Islet precursor cell (in vitro differentiated cells): ENCODE results near the gene TP53BP1.
A peak's percentile ranks its signal among the peaks of the same experiment; 100 is the strongest.
"Not testable (repeated sequence)": the region's sequence is repeated elsewhere in the genome, so short reads cannot be mapped to it uniquely, and the experiment has no call there.

Experiments used
- DNase-seq: peaks from one replicate; pipeline ENCODE4 v3.0.0-alpha.2; 2018

Gene TP53BP1

GRCh38 chr15:43410572-43411214, 82.3 kb downstream of the TP53BP1 start:
- DNase-seq: no peak

DNA sequence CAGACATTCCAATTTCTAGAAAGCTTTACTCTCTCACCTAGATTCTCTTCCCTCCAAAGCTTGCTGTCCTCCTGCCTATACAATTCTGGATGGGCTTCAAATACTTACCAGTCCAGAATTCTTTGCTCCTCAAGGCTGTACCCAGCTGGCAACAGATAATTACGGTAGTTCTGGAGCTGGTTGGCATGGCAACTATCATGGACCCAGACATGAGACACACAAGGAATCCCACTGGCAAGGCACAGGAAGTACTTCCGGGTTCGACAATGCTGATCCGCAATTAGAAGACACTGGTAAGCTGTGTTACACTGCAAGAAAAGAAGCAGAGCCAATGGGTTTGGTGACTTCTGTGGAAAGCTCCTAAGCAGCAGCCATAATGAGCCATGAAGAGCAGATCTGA, 84.2 kb downstream of the TP53BP1 start:
- DNase-seq: no peak

- DNase-seq: no peak
Measured at GRCh38 chr15:43406808-43407207, 86.1 kb downstream of the TP53BP1 start.

- DNase-seq: no peak
Measured at GRCh38 chr15:43406189-43406588, 86.8 kb downstream of the TP53BP1 start.

DNA sequence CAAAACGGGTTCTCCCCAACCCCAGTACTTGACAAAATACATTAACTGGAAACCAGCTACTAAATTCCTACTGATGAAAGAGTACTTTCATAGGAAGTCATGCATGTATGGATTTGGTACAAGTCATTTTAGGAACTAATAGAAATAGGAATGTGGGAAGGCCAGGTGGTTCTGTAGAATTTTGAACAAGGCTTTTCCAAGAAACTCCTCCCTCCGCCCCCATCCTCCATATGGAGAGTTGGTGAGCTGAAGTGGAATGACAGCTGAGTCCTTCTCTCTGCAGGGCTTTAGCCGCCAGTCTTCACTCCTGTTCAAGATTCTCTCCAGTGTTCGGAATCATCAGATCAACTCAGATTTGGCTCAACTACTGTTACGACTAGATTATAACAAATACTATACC, 88.8 kb downstream of the TP53BP1 start:
- DNase-seq: no peak

- DNase-seq: no peak
Measured at GRCh38 chr15:43403616-43404015, 89.3 kb downstream of the TP53BP1 start.

- no peak for DNase-seq
Measured at GRCh38 chr15:43402255-43402654, 90.7 kb downstream of the TP53BP1 start.

DNA sequence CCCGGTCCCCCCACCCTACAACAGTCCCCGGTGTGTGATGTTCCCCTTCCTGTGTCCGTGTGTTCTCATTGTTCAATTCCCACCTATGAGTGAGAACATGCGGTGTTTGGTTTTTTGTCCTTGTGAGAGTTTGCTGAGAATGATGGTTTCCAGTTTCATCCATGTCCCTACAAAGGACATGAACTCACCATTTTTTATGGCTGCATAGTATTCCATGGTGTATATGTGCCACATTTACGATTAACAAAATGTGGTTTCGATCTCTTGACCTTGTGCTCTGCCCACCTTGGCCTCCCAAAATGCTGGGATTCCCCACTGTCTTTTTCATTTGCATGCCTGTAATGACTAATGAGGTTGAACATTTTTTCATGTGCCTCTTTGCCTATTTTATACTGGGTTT, 99.4 kb downstream of the TP53BP1 start:
- not testable (repeated sequence) for DNase-seq

DNA sequence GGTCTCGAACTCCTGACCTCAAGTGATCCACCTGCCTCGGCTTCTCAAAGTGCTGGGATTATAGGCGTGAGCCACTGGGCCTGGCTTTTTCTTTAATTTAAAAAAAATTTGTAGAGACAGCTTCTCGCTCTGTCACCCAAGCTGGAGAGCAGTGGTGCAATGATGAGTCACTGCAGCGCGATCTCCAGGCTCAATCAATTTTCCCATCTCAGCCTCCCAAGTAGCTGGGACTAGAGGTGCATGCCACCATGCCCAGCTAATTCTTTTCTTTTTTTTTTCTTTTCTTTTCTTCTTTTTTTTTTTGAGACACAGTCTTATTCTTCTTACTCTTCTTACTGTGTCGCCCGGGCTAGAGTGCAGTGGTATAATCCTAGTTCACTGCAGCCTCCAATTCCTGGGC, 102.2 kb downstream of the TP53BP1 start:
- DNase-seq: no peak

GRCh38 chr15:43383070-43383469, 109.9 kb downstream of the TP53BP1 start:
- DNase-seq: no peak

- DNase-seq: no peak
Measured at GRCh38 chr15:43382310-43382709, 110.6 kb downstream of the TP53BP1 start.

- no peak for DNase-seq
Measured at GRCh38 chr15:43378601-43379000, 114.4 kb downstream of the TP53BP1 start.

DNA sequence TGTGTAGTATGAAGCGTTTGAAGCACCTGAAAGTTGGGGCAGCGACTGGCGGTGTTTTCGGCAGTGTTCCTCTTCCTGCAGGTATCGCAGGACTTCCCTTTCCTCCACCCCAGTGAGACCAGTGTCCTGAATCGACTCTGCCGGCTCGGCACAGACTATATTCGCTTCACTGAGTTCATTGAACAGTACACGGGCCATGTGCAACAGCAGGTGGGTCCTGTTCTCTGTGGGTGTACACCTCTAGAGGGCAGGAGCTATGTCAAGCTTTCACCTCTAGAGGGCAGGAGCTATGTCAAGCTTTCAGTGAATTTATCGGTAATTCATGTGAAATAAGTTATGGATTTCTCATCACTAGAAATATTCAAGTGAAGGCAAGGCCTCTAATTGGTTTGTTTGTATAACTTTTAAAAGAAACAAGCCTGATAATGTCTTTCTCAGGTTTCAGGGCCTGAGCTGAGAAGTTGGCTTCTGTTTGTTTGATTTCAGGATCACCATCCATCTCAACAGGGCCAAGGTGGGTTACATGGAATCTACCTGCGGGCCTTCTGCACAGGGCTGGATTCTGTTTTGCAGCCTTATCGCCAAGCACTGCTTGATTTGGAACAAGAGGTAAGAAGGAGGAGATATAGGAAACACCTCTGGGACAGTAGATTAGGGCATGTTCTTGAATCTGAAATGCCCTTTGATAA, 116.8 kb downstream of the TP53BP1 start:
- peak; percentile 55 for DNase-seq

DNA sequence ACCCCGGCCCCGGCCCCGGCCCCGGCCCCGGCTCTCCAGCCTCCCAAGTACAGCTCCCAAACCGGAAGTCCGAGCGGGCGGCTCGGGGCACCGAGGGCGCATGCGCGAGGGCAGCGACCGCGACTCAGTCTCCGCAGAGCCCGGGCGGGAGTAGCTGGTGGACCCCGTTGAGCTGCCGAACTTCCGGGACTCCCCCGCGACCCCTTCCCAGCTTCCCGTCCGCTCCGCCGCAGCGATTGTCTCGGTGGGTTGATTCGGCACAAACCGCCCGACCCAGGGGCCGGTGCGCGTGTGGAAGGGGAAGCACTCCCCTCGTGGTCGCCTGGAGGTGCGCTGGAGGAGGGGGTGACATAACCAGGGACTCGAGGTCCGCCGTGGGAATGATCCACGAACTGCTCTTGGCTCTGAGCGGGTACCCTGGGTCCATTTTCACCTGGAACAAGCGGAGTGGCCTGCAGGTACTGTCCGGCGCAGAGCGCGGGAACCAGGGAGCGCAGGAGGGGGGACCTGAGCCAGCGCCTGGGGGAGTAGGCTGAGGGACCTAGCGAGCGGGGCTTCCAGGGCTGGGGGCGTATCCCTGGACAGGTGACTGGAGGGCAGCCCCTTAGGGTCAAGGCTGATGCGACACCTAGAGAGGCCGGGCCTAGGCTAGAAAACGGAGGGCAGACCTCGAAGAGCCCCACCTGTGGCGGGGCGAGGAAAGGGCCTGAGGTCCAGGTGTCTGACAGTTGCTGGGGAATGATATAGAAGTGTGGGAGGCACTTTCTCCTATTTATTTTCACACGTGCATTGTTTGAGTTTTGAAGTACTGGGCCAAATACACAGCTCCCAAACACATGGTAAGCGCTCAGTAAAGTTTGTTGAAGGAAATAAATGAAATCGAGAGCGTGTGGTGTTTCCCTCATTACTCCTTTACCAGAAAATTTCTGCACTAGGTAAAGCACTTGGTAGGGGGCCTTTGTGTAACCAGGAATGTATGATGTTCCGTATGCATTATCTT, 121.7 kb downstream of the TP53BP1 start, which contains the start of the genes TUBGCP4 and ZSCAN29:
Gene TUBGCP4, plus strand, starts transcription at position 127 of the 1,000 bp plus-strand sequence. Its CDS starts 254 bp downstream, at position 381.
Gene ZSCAN29, minus strand, starts transcription at position 69 of the 1,000 bp plus-strand sequence. CDS start 1,130 bp downstream, outside the sequence.
- DNase-seq: peak; percentile 96

DNA sequence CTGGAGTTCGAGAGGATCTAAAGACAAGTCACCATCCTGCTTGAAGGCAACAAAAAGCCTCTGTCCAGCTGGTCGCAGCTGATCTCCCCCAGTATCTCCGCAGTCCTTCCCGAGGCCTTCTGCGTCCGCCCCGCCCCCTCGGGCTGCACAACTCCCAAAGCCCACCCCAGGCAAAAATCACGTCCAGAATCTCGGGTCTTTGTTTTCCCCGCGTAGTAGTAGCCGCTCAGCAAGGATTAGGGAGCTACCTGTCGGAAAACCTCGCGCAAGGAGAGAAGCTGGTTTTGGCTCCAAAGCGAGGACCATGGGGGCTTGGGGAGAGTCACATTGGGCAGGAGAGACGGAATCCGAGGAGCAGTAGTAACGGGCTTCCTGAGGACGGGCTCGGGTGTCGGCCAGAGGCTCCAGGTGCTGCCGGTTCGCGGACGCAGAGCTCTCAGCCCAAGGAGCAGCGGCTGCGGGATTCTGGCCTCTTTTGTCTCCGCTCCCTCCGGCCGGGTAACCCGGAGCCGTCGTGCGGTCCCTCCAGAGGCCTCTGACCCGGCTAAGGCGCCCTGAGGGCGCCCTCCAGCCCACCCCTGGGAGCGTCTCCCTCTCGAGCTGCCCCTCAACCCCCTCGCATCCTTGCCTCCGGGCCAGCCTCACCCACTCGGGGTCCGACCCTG, 122.5 kb downstream of the TP53BP1 start:
- peak; percentile 76 for DNase-seq

DNA sequence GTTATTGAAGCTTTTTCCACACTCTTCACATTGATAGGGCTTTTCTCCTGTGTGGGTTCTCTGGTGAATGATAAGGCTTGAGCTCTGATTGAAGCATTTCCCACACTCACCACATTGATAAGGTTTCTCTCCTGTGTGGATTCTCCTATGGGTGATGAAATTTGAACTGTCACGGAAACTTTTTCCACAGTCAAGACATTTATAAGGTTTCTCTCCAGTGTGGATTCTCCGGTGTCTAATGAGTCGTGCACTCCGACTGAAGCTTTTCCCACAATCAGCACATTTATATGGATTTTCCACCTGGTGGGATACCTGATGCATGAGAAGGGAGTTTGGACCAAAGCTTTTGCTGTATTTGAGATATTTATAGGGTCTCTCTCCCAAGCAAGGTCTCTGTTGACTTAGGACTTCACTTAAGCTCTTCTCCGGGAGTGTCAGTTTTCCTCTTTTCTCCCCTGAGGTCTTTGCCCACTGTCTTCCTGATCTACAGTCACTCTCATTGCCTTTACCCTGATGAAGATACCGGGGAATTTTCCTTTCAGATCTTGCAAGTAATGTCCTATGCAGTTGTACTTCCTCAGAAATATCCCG, 131.5 kb downstream of the TP53BP1 start:
- no peak for DNase-seq

- no peak for DNase-seq
Measured at GRCh38 chr15:43360821-43361220, 132.1 kb downstream of the TP53BP1 start.
